B cell (primary cell): ENCODE data around the gene GPR137. TPM values are rescaled to one million over a fixed set of nuclear protein-coding genes. Genes with fewer than 3 reads are reported as not detected.
A peak's percentile ranks its signal among the peaks of the same experiment; 100 is the strongest.

ENCODE experiments used
- ATAC-seq: fragments of 200-7000 bp; cut with Tn5 transposase; one replicate; pipeline ENCODE4 v1.10.0; 2021; ENCODE audit warnings: low read depth, mild to moderate bottlenecking, moderate number of reproducible peaks, moderate library complexity
- CTCF ChIA-PET: fragments of 350-600 bp; sonication (Branson Sonifier 250); formaldehyde crosslinking; loops from one replicate; lab custom pipeline; 2021; ENCODE audit warnings: antibody characterized with exemption, inconsistent platforms; lab: Charles Lee
- POLR2A ChIA-PET: fragments of 350-600 bp; sonication (Branson Sonifier 250); formaldehyde crosslinking; loops from one replicate; lab custom pipeline; 2021; ENCODE audit warnings: antibody characterized with exemption; lab: Charles Lee
- DNase-seq: peaks from one replicate; pipeline ENCODE4 v3.0.0; 2013
- H2AFZ ChIP-seq: 2 replicates; pipeline ENCODE4 v1.6.1; 2012; ENCODE audit warnings: mild to moderate bottlenecking, low read depth, low read length; ENCODE audit not compliant: insufficient read depth, poor library complexity, severe bottlenecking
- H3K27ac ChIP-seq, 2 donors: 1 replicate in 1 of 2; 2 replicates in 1 of 2; pipeline ENCODE4 v1.5.1; 2012 to 2013; ENCODE audit warnings: low read length in 2 of 2, mild to moderate bottlenecking in 2 of 2, moderate library complexity in 1 of 2
- H3K27me3 ChIP-seq, 4 experiments: fragments of 200-600 bp in 1 of 4; sonication (generic) in 1 of 4; replicated peaks in 1 of 4; 1 replicate in 2 of 4; 2 replicates in 2 of 4; pipeline versions ENCODE4 v1.6.1 to v1.7.0; 2013 to 2016; ENCODE audit warnings: low read length in 3 of 4, mild to moderate bottlenecking in 2 of 4, mixed read lengths in 1 of 4, moderate library complexity in 1 of 4; ENCODE audit not compliant: insufficient read depth in 4 of 4, control insufficient read depth in 3 of 4; ENCODE audit errors: control extremely low read depth in 1 of 4
- H3K36me3 ChIP-seq, 2 experiments: replicated peaks in 1 of 2; 1 replicate in 1 of 2; 2 replicates in 1 of 2; pipeline versions ENCODE4 v1.6.1 to v1.7.1; 2013; ENCODE audit warnings: low read length in 1 of 2; ENCODE audit not compliant: insufficient read depth in 2 of 2, control insufficient read depth in 1 of 2; ENCODE audit errors: control extremely low read depth in 1 of 2, extremely low read depth in 1 of 2
- H3K4me1 ChIP-seq, 2 donors: fragments of 200-600 bp in 1 of 2; sonication (generic) in 1 of 2; 1 replicate in 1 of 2; 2 replicates in 1 of 2; pipeline versions ENCODE4 v1.5.1 to v1.6.1; 2013 to 2017; ENCODE audit warnings: low read length in 2 of 2; ENCODE audit not compliant: control insufficient read depth in 2 of 2, insufficient read depth in 2 of 2
- H3K4me2 ChIP-seq: replicated peaks from 2 replicates; pipeline ENCODE3; 2012; ENCODE audit warnings: mild to moderate bottlenecking, low read depth, low read length; ENCODE audit not compliant: poor library complexity, severe bottlenecking
- H3K4me3 ChIP-seq, 5 experiments: fragments of 200-600 bp in 1 of 5; sonication (generic) in 1 of 5; 1 replicate in 3 of 5; 2 replicates in 2 of 5; pipeline versions ENCODE4 v1.5.1 to v1.7.0; 2011 to 2016; ENCODE audit warnings: low read length in 4 of 5, mild to moderate bottlenecking in 4 of 5, low read depth in 2 of 5, control low read depth in 1 of 5, moderate library complexity in 1 of 5; ENCODE audit not compliant: insufficient read depth in 1 of 5; ENCODE audit errors: control extremely low read depth in 1 of 5, extremely low read depth in 1 of 5
- H3K79me2 ChIP-seq: fragments of 200-600 bp; sonication (generic); one replicate; pipeline ENCODE4 v1.6.0; 2016; ENCODE audit warnings: low read length; ENCODE audit not compliant: control insufficient read depth, insufficient read depth
- H3K9ac ChIP-seq: fragments of 200-600 bp; sonication (generic); 2 replicates; pipeline ENCODE4 v1.6.1; 2017; ENCODE audit warnings: mild to moderate bottlenecking, low read length, moderate library complexity
- H3K9me3 ChIP-seq, 3 donors: one replicate each; pipeline versions ENCODE4 v1.6.1 to v1.7.1; 2013; ENCODE audit warnings: low read length in 2 of 3; ENCODE audit not compliant: control insufficient read depth in 2 of 3, insufficient read depth in 1 of 3; ENCODE audit errors: control extremely low read depth in 1 of 3
- H4K20me1 ChIP-seq: 2 replicates; pipeline ENCODE4 v1.6.0; 2012; ENCODE audit warnings: mild to moderate bottlenecking, low read length; ENCODE audit not compliant: insufficient read depth, control insufficient read depth, poor library complexity, severe bottlenecking
- H3K27ac Mint-ChIP-seq: one replicate; pipeline ENCODE4 v1.8.0; 2021; ENCODE audit warnings: mixed read lengths
- H3K27me3 Mint-ChIP-seq: one replicate; pipeline ENCODE4 v1.8.0; 2021; ENCODE audit warnings: mixed read lengths
- H3K4me1 Mint-ChIP-seq: one replicate; pipeline ENCODE4 v1.8.0; 2021; ENCODE audit warnings: mixed read lengths
- H3K4me3 Mint-ChIP-seq: one replicate; pipeline ENCODE4 v1.8.0; 2021; ENCODE audit warnings: mixed read lengths
- H3K9me3 Mint-ChIP-seq: one replicate; pipeline ENCODE4 v1.8.0; 2022; ENCODE audit warnings: mixed read lengths; ENCODE audit not compliant: insufficient read depth
- CTCF ChIP-seq: fragments of 200-600 bp; IDR thresholded peaks from one replicate; pipeline ENCODE4 v1.8.0; 2022; ENCODE audit warnings: antibody characterized with exemption, mild to moderate bottlenecking
- EZH2 ChIP-seq: IDR thresholded peaks from 2 replicates; pipeline ENCODE4 v1.6.1; 2012; ENCODE audit warnings: borderline replicate concordance, low read depth, mild to moderate bottlenecking, moderate library complexity, low read length; ENCODE audit not compliant: insufficient read depth, poor library complexity, severe bottlenecking
- WGBS: methylation state at CpG from one replicate; pipeline ENCODE4 v1.1.5; 2013; ENCODE audit warnings: missing lambda C conversion rate; ENCODE audit not compliant: insufficient coverage; 5-methylcytosine and 5-hydroxymethylcytosine counted together
- intact Hi-C: fragments of 100-400 bp; cut with micrococcal nuclease; formaldehyde crosslinking; loops from one replicate; pipeline ENCODE4 v1.10.0; 2022
- polyA plus RNA-seq: library from polyadenylated mRNA; depleted of rRNA; stranded (reverse); fragments of >200 nt; gene quantifications from 2 replicates; pipeline ENCODE4 v1.2.3, GENCODE V29; 2012
- total RNA-seq, 2 donors: library from RNA; stranded (reverse); fragments of 120-200 nt in 1 of 2; gene quantifications; 1 replicate in 1 of 2; 2 replicates in 1 of 2; pipeline versions ENCODE4 v1.2.3 to v1.2.4, GENCODE V29; 2013 to 2022

The GPR137 gene
- total and polyA plus RNA-seq, 2 donors (not counting 1 experiment from before 2014, with no cell fraction given): 49.9 to 66.1 TPM

- peak overlapping the region; percentile 70 for H3K27ac Mint-ChIP-seq
- 54% methylated on average over 23 of the region's 31 CpGs for WGBS
- H3K4me3 ChIP-seq: peak overlapping the region in 4 of 5 experiments; percentile 78 to 99 (median 90)
Measured at GRCh38 chr11:64247729-64248531, 37.7 kb upstream of the GPR137 start.

More at GRCh38 chr11:64247729-64248531, 37.7 kb upstream of the GPR137 start:
- no peak for ATAC-seq
- TF ChIP-seq EZH2 (no peak), CTCF (no peak)
- peaks cover 0 to 8% of the 10 kb centered on the region in 2 experiments for H3K36me3 ChIP-seq
- peaks cover 27 to 54% of the 10 kb centered on the region in 2 donors for H3K4me1 ChIP-seq
- H3K9me3 ChIP-seq: no peaks in the 10 kb centered on the region
- Mint-ChIP-seq H3K4me1 (peaks cover 38% of the 10 kb centered on the region), H3K27me3 (no peaks in the 10 kb centered on the region), H3K4me3 (peak overlapping the region; percentile 89), H3K9me3 (no peaks in the 10 kb centered on the region)
- H3K27ac ChIP-seq: no peak overlapping the region
- peak overlapping the region; percentile 99 for H3K4me2 ChIP-seq
- H2AFZ ChIP-seq: peak overlapping the region; percentile 83
- H3K9ac ChIP-seq: peak overlapping the region; percentile 80
- POLR2A ChIA-PET: interaction anchor here (2.0 to 4.0 kb wide), 3 partner anchors 22 to 43 kb away, joined by 7 to 37 read pairs (median 11); partner anchors contain the start of genes BAD and FERMT3
- CTCF ChIA-PET: interaction anchor here (2.4 to 10.4 kb wide), 3 partner anchors 21 to 53 kb away, joined by 7 to 141 read pairs (median 51); partner anchors contain the start of gene FERMT3
- H4K20me1 ChIP-seq: no peaks in the 10 kb centered on the region
- H3K27me3 ChIP-seq: no peaks in the 10 kb centered on the region
- H3K79me2 ChIP-seq: peaks cover 4% of the 10 kb centered on the region
- DNase-seq: no peak
- intact Hi-C loops: loop anchor here (1.0 kb wide), 1 partner anchor 21 kb away; no protein-coding TSS in a partner anchor
